Gastroesophageal sphincter (tissue), 3 donors: Measurements from ENCODE around the gene MRRF.

Experiments used
- EP300 ChIP-seq: sonication (generic); formaldehyde crosslinking; IDR thresholded peaks from one replicate; pipeline ENCODE4 v1.6.1; 2017; ENCODE audit warnings: antibody characterized with exemption, mild to moderate bottlenecking
- POLR2A ChIP-seq, 2 donors: fragments of 450-650 bp; IDR thresholded peaks; one replicate each; pipeline ENCODE4 v1.6.1; 2017; ENCODE audit warnings: antibody characterized with exemption in 2 of 2, mild to moderate bottlenecking in 2 of 2, moderate library complexity in 1 of 2
- POLR2AphosphoS5 ChIP-seq: sonication (generic); formaldehyde crosslinking; IDR thresholded peaks from one replicate; pipeline ENCODE4 v1.6.1; 2017; ENCODE audit warnings: antibody characterized with exemption
- TF ChIP-seq, protein P1 (sequence below), 4 experiments: fragments of 200-600 bp in 2 of 4; fragments of 450-650 bp in 2 of 4; sonication (generic) in 1 of 4; IDR thresholded peaks; one replicate each; pipeline ENCODE4 v1.5.1; 2017 to 2019; ENCODE audit warnings: antibody characterized with exemption in 4 of 4, mild to moderate bottlenecking in 2 of 4, moderate library complexity in 2 of 4

- TF ChIP-seq, protein P1, sequence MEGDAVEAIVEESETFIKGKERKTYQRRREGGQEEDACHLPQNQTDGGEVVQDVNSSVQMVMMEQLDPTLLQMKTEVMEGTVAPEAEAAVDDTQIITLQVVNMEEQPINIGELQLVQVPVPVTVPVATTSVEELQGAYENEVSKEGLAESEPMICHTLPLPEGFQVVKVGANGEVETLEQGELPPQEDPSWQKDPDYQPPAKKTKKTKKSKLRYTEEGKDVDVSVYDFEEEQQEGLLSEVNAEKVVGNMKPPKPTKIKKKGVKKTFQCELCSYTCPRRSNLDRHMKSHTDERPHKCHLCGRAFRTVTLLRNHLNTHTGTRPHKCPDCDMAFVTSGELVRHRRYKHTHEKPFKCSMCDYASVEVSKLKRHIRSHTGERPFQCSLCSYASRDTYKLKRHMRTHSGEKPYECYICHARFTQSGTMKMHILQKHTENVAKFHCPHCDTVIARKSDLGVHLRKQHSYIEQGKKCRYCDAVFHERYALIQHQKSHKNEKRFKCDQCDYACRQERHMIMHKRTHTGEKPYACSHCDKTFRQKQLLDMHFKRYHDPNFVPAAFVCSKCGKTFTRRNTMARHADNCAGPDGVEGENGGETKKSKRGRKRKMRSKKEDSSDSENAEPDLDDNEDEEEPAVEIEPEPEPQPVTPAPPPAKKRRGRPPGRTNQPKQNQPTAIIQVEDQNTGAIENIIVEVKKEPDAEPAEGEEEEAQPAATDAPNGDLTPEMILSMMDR (IDR thresholded peaks at IDR 0.05): no peak
- TF ChIP-seq POLR2AphosphoS5 (peak; percentile 39), EP300 (no peak), POLR2A (IDR thresholded peaks at IDR 0.05) (no peak)
Observed at GRCh38 chr9:122307925-122308324, 43.2 kb downstream of the MRRF start.
